Measurements from ENCODE around the gene AJAP1. TPM values are rescaled to one million over a fixed set of nuclear protein-coding genes. Genes with fewer than 3 reads are reported as not detected.
A peak's percentile ranks its signal among the peaks of the same experiment; 100 is the strongest.

Gene AJAP1
- total and polyA plus RNA-seq, 4 donors = 0.16 to 2.3 TPM; not detected in 2

DNA sequence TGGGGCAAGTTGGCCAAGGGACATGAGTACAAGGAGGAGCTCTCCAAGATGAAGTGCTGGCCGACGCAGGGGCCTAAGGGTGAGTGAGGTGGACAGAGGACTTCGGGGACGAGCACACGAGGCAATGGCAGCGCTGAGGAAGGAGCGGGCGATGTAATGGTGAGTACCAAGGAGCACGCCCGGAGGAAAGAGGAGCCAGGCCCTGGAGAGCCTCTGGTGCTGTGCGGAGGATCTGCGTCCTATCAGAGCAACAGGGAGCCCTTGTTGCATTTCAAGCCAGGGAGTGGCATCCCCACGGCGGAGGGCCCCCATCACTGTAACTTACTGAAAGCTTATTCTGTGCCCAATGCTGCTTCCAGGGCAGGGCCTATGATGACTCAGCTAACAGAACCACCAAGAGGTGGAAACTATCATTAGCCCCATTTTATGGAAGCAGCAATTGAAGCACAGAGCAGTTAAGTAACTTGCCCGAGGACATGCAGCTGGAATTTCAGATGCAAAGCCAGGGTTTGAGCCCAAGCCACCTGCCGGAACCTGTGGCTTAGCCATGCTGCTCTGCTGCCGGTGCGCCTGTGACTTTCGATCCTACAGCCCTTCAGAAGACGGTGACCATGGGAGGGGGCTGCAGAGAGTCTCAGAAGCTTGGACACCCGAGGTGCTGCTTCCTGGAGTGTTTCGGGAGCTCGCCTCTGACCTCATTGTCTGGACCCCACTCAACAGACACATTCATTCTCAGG, 17.6 kb upstream of the AJAP1 start:
- no peak for DNase-seq
- Histone ChIP-seq H3K4me3 (ENCODE audit: low read length in 2 of 2) (no peak overlapping the region), H3K9me3 (ENCODE audit: control insufficient read depth, low read length) (no peaks in the 10 kb centered on the region), H3K27me3 (ENCODE audit: control insufficient read depth in 1 of 2, insufficient read depth in 2 of 2, low read length in 1 of 2) (no peaks in the 10 kb centered on the region), H3K36me3 (ENCODE audit: control insufficient read depth in 1 of 2, insufficient read depth in 2 of 2, low read length in 1 of 2) (no peaks in the 10 kb centered on the region), H3K4me1 (ENCODE audit: control insufficient read depth in 1 of 2, insufficient read depth in 2 of 2, low read length in 2 of 2) (no peaks in the 10 kb centered on the region), H3K27ac (ENCODE audit: low read depth in 1 of 2, low read length in 2 of 2) (no peak overlapping the region)
- ATAC-seq (ENCODE audit: low FRiP score) = no peak
- 83 to 87% methylated on average over 23 of the region's 23 CpGs for WGBS, 2 donors
- intact Hi-C loops (cut with DNase I) = no loop called here

DNA sequence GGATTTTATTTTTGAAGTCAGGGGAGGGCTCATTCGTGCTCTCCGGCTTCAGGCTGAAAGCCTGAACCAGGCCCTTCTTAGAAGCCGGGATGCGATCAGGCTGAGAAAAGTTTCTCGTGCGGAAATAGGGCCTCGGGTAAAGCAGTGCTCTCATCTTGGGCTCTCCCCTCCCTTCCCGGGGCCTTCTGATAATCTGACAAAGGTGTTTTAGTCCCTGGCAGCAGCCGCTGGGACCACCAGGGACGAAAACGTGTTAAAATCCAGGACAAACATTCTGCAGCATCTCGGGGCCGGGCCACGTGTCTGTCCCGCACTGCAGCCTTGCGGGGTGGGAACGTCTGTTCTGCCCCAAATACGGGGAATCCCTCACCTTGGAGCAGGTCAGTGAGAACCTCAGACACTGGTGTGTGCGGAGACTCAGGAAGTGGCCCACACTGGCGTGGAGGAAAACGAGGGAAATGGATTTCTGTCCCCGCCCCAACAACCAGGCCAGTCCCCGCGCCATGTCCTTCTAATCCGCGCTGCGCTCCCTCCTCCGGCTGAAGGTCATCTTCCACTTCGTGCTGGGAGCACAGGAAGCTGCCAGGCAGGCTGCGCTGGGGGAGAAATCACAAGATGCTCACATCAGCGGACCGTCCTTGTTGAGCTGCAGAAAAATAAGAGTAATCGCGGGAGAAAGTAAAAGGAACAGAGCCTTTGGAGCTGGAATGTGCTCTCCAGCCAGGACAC, 16.6 kb upstream of the AJAP1 start:
- no peaks in the 10 kb centered on the region for H3K9me3 ChIP-seq (ENCODE audit: control insufficient read depth, low read length)
- DNase-seq (no peak), ATAC-seq (ENCODE audit: low FRiP score) (no peak)
- no peaks in the 10 kb centered on the region for H3K27me3 ChIP-seq (ENCODE audit: control insufficient read depth in 1 of 2, insufficient read depth in 2 of 2, low read length in 1 of 2)
- intact Hi-C loops (cut with DNase I) = no loop called here
- no peak overlapping the region for H3K27ac ChIP-seq (ENCODE audit: low read depth in 1 of 2, low read length in 2 of 2)
- H3K4me3 ChIP-seq (ENCODE audit: low read length in 2 of 2) = no peak overlapping the region
- no peaks in the 10 kb centered on the region for H3K4me1 ChIP-seq (ENCODE audit: control insufficient read depth in 1 of 2, insufficient read depth in 2 of 2, low read length in 2 of 2)
- H3K36me3 ChIP-seq (ENCODE audit: control insufficient read depth in 1 of 2, insufficient read depth in 2 of 2, low read length in 1 of 2) = no peaks in the 10 kb centered on the region
- 34 to 48% methylated on average over 34 of the region's 34 CpGs for WGBS, 2 donors

DNA sequence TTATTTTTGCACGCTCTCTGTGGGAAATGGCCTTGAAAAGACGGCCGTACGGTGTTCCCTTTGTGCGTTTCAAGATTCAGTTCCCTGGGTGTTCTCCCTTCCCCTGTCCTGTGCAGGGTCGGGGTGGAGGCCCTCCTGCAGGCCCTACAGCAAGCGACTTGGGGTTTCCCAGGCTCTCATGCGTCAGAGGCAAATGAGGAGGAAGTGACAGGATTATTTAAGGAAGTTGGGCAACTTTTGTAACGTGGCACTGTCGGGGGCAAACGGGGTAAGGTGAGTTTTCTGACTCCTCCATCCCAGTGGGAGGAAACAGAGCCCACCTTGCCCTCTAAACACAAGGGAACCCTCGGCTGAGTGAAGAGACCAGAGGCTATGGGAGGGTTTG, 16.1 kb upstream of the AJAP1 start:
- DNase-seq (no peak), ATAC-seq (ENCODE audit: low FRiP score) (no peak)
- WGBS, 2 donors = 37 to 40% methylated on average over 12 of the region's 12 CpGs
- H3K27me3 ChIP-seq (ENCODE audit: control insufficient read depth in 1 of 2, insufficient read depth in 2 of 2, low read length in 1 of 2) = no peaks in the 10 kb centered on the region
- H3K4me1 ChIP-seq (ENCODE audit: control insufficient read depth in 1 of 2, insufficient read depth in 2 of 2, low read length in 2 of 2) = no peaks in the 10 kb centered on the region
- intact Hi-C loops (cut with DNase I) = no loop called here
- no peak overlapping the region for H3K27ac ChIP-seq (ENCODE audit: low read depth in 1 of 2, low read length in 2 of 2)
- H3K9me3 ChIP-seq (ENCODE audit: control insufficient read depth, low read length) = no peaks in the 10 kb centered on the region
- H3K36me3 ChIP-seq (ENCODE audit: control insufficient read depth in 1 of 2, insufficient read depth in 2 of 2, low read length in 1 of 2) = no peaks in the 10 kb centered on the region
- H3K4me3 ChIP-seq (ENCODE audit: low read length in 2 of 2) = no peak overlapping the region

DNA sequence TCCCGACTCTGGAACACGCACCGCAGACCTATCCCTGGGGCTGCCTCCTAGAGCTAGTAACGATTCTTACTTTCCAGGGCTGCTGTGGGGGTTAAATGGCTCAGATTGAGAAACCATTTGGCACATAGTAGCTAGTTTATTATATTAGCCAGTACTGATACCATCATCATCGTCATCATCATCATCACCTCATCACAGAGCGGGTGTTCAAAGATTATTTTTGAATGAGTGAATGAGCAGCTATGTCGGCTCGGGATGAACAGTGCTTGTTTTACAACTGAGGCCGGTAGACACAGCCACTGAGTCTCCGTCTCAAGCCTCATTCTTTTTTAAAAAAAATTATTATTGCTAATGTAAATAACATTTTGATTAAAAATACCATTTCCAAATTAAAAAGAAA, 13.5 kb upstream of the AJAP1 start:
- Histone ChIP-seq H3K9me3 (ENCODE audit: control insufficient read depth, low read length) (no peaks in the 10 kb centered on the region), H3K4me3 (ENCODE audit: low read length in 2 of 2) (no peak overlapping the region), H3K4me1 (ENCODE audit: control insufficient read depth in 1 of 2, insufficient read depth in 2 of 2, low read length in 2 of 2) (no peaks in the 10 kb centered on the region), H3K27me3 (ENCODE audit: control insufficient read depth in 1 of 2, insufficient read depth in 2 of 2, low read length in 1 of 2) (no peaks in the 10 kb centered on the region), H3K27ac (ENCODE audit: low read depth in 1 of 2, low read length in 2 of 2) (no peak overlapping the region), H3K36me3 (ENCODE audit: control insufficient read depth in 1 of 2, insufficient read depth in 2 of 2, low read length in 1 of 2) (no peaks in the 10 kb centered on the region)
- no peak for DNase-seq
- 74 to 79% methylated on average over 10 of the region's 10 CpGs for WGBS, 2 donors
- intact Hi-C loops (cut with DNase I) = no loop called here
- ATAC-seq (ENCODE audit: low FRiP score) = no peak

DNA sequence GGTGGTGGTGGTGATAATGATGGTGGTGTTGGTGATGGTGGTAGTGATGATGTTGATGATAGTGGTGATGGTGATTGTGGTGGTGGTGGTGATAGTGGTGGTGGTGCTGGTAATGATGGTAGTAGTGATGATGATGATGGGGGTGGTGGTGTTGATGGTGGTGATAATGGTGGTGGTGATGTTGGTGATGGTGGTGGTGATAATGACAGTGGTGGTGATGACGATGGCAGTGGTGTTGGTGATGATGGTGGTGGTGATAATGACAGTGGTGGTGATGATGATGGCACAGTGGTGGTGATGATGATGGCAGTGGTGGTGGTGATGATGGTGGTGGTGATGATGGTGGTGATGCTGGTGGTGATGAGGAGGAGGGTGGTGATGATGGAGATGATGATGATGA, 7.0 kb upstream of the AJAP1 start:
- no peak for ATAC-seq (ENCODE audit: low FRiP score)
- no peak for DNase-seq
- no peaks in the 10 kb centered on the region for H3K36me3 ChIP-seq (ENCODE audit: control insufficient read depth in 1 of 2, insufficient read depth in 2 of 2, low read length in 1 of 2)
- H3K27me3 ChIP-seq (ENCODE audit: control insufficient read depth in 1 of 2, insufficient read depth in 2 of 2, low read length in 1 of 2) = no peaks in the 10 kb centered on the region
- intact Hi-C loops (cut with DNase I) = no loop called here
- WGBS, 2 donors = 92 to 100% methylated on average over 1 of the region's 1 CpG
- H3K27ac ChIP-seq (ENCODE audit: low read depth in 1 of 2, low read length in 2 of 2) = no peak overlapping the region
- peaks cover 2% of the 10 kb centered on the region for H3K9me3 ChIP-seq (ENCODE audit: control insufficient read depth, low read length)
- no peak overlapping the region for H3K4me3 ChIP-seq (ENCODE audit: low read length in 2 of 2)
- H3K4me1 ChIP-seq (ENCODE audit: control insufficient read depth in 1 of 2, insufficient read depth in 2 of 2, low read length in 2 of 2) = no peaks in the 10 kb centered on the region

DNA sequence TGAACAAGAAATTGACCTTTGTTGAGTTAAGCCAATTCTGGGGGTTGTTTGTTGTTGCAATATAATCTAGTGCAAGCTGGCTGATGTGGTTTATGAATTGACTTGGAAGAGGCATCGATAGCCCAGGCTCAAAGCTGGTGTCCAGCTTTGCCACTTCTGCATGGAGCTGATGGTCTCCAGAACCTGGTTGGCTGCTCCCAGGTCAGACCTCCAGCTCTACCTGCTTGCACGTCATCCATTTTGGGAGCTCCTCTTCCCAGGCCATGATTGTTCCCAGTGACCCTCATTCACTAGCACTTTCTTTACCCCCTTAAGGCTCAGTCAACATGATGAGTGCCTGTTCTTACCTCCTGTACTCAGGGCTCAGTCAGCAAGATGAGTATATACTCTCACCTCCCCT, 5.8 kb upstream of the AJAP1 start:
- Histone ChIP-seq H3K27me3 (ENCODE audit: control insufficient read depth in 1 of 2, insufficient read depth in 2 of 2, low read length in 1 of 2) (no peaks in the 10 kb centered on the region), H3K9me3 (ENCODE audit: control insufficient read depth, low read length) (peaks cover 2% of the 10 kb centered on the region), H3K36me3 (ENCODE audit: control insufficient read depth in 1 of 2, insufficient read depth in 2 of 2, low read length in 1 of 2) (no peaks in the 10 kb centered on the region), H3K4me1 (ENCODE audit: control insufficient read depth in 1 of 2, insufficient read depth in 2 of 2, low read length in 2 of 2) (no peaks in the 10 kb centered on the region), H3K4me3 (ENCODE audit: low read length in 2 of 2) (no peak overlapping the region), H3K27ac (ENCODE audit: low read depth in 1 of 2, low read length in 2 of 2) (no peak overlapping the region)
- intact Hi-C loops (cut with DNase I) = no loop called here
- DNase-seq (peak in 1 of 2 donors; percentile 30), ATAC-seq (ENCODE audit: low FRiP score) (no peak)
- 91 to 95% methylated on average over 2 of the region's 2 CpGs for WGBS, 2 donors

DNA sequence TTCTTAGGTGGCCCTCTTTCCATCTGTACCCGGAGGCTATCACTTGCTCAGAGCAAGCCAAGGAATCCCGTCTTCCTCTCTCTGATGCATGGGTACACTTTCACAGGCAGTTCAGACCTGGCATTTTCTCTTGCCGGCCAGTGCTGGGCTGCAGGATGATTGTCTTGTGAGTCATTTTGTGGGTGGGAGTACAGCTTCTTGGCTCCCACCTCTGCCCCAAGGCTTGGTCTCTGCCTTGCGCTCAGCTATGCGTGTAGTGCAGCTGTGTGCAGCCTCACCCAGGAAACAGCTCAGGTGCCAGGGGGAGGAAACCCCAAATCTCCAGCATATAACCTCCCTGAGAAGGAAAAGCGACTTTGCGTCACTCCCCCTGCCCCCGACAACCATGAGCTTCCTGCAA, 3.9 kb upstream of the AJAP1 start:
- peaks cover 2% of the 10 kb centered on the region for H3K9me3 ChIP-seq (ENCODE audit: control insufficient read depth, low read length)
- no peaks in the 10 kb centered on the region for H3K27me3 ChIP-seq (ENCODE audit: control insufficient read depth in 1 of 2, insufficient read depth in 2 of 2, low read length in 1 of 2)
- DNase-seq = peak in 1 of 2 donors; percentile 15
- WGBS, 2 donors = 21 to 22% methylated on average over 8 of the region's 8 CpGs
- no peak overlapping the region for H3K27ac ChIP-seq (ENCODE audit: low read depth in 1 of 2, low read length in 2 of 2)
- intact Hi-C loops (cut with DNase I) = loop anchor here in 1 of 2 donors (5.0 kb wide), 1 partner anchor 1267 kb away; no protein-coding TSS in a partner anchor
- no peak overlapping the region for H3K4me3 ChIP-seq (ENCODE audit: low read length in 2 of 2)
- H3K36me3 ChIP-seq (ENCODE audit: control insufficient read depth in 1 of 2, insufficient read depth in 2 of 2, low read length in 1 of 2) = no peaks in the 10 kb centered on the region
- no peak for ATAC-seq (ENCODE audit: low FRiP score)
- no peaks in the 10 kb centered on the region for H3K4me1 ChIP-seq (ENCODE audit: control insufficient read depth in 1 of 2, insufficient read depth in 2 of 2, low read length in 2 of 2)

DNA sequence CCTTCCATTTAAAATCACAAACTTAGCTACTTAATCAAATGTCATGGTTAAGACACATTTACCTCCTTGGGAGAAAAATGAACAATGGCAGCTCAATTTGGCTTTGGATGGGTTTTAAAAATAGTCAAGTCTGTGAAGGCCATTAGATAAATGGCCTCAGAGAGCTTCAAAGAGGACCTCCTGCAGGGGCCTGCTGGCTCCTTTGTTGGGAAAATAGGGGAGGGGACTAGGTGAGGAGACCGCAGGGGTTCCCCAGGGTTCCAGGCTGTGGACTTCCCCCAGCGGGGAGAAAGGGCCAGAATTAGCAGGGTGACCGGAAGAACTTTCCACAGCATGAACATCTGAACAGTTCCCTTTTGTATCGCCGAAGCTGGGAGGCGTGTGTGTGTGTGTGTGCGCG, 3.4 kb upstream of the AJAP1 start:
- ATAC-seq (ENCODE audit: low FRiP score) = no peak
- 63 to 65% methylated on average over 8 of the region's 8 CpGs for WGBS, 2 donors
- no peaks in the 10 kb centered on the region for H3K4me1 ChIP-seq (ENCODE audit: control insufficient read depth in 1 of 2, insufficient read depth in 2 of 2, low read length in 2 of 2)
- H3K4me3 ChIP-seq (ENCODE audit: low read length in 2 of 2) = no peak overlapping the region
- intact Hi-C loops (cut with DNase I) = loop anchor here in 1 of 2 donors (5.0 kb wide), 1 partner anchor 1266 kb away; no protein-coding TSS in a partner anchor
- no peaks in the 10 kb centered on the region for H3K27me3 ChIP-seq (ENCODE audit: control insufficient read depth in 1 of 2, insufficient read depth in 2 of 2, low read length in 1 of 2)
- peak in 1 of 2 donors; percentile 31 for DNase-seq
- H3K36me3 ChIP-seq (ENCODE audit: control insufficient read depth in 1 of 2, insufficient read depth in 2 of 2, low read length in 1 of 2) = no peaks in the 10 kb centered on the region
- peaks cover 2% of the 10 kb centered on the region for H3K9me3 ChIP-seq (ENCODE audit: control insufficient read depth, low read length)
- H3K27ac ChIP-seq (ENCODE audit: low read depth in 1 of 2, low read length in 2 of 2) = no peak overlapping the region

All from aorta (tissue), 5 donors.